GM12872 (cell line): ENCODE measurements around the gene CCDC170.

Experiments
- CTCF ChIP-seq: IDR thresholded peaks from 3 replicates; pipeline ENCODE4 v1.5.1; 2011; ENCODE audit warnings: low read depth, mild to moderate bottlenecking, low read length, moderate library complexity; ENCODE audit not compliant: insufficient read depth

The CCDC170 gene

GRCh38 chr6:151577257-151577656 lies 83.4 kb downstream of the CCDC170 start:
- TF ChIP-seq CTCF, result no peak

GRCh38 chr6:151585741-151586140 lies 91.9 kb downstream of the CCDC170 start:
- no peak for TF ChIP-seq CTCF

- TF ChIP-seq CTCF, result no peak
Measured at GRCh38 chr6:151589667-151590066, 95.8 kb downstream of the CCDC170 start.

- TF ChIP-seq CTCF, result no peak
Measured at GRCh38 chr6:151590742-151591141, 96.9 kb downstream of the CCDC170 start.

- no peak for TF ChIP-seq CTCF
Measured at GRCh38 chr6:151592449-151593159, 98.8 kb downstream of the CCDC170 start.

- TF ChIP-seq CTCF, result no peak
Measured at GRCh38 chr6:151609146-151609902, 115.5 kb downstream of the CCDC170 start.

GRCh38 chr6:151610326-151610725 lies 116.5 kb downstream of the CCDC170 start:
- no peak for TF ChIP-seq CTCF
